A673 (cell line): Measurements from ENCODE around the gene SAMD4B.

ENCODE experiments used
- CTCF ChIP-seq: fragments of 300-800, 200-600 bp; sonication (generic); conservative IDR thresholded peaks from 2 replicates; pipeline ENCODE4 v1.5.1; 2017; ENCODE audit warnings: low read depth, mild to moderate bottlenecking, antibody characterized with exemption, low read length, moderate library complexity, mixed read lengths
- EZH2 ChIP-seq: fragments of 200-600 bp; sonication (generic); IDR thresholded peaks from 2 replicates; pipeline ENCODE4 v1.6.1; 2017; ENCODE audit warnings: borderline replicate concordance, low read depth, mild to moderate bottlenecking, mixed read lengths, antibody characterized with exemption, low read length; ENCODE audit not compliant: poor library complexity, severe bottlenecking

- TF ChIP-seq CTCF = no peak
- no peak for TF ChIP-seq EZH2
Observed at GRCh38 chr19:39388657-39389056, 46.4 kb downstream of the SAMD4B start.
